NCI-H128 (cell line): ENCODE measurements around the gene MICA.
"Not testable (repeated sequence)": the region's sequence is repeated elsewhere in the genome, so short reads cannot be mapped to it uniquely, and the experiment has no call there.

ENCODE experiments used
- DNase-seq: peaks from one replicate; lab custom pipeline; 2025; ENCODE audit not compliant: unreplicated experiment; lab: John Stamatoyannopoulos, UW

Gene MICA

DNA sequence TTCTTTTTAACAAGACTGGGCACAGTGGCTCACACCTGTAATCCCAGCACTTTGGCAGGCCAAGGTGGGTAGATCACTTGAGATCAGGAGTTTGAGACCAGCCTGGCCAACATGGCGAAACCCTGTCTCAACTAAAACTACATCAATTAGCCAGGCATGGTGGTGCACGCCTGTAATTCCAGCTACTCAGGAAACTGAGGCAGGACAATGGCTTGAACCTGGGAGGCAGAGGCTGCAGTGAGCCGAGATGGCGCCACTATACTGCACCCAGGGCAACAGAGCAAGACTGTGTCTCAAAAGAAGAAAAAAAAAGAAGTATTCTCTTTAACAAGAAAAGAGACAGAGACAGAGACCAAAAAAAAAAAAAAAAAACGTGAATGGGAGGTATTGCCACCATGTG, 56.5 kb downstream of the MICA start:
- not testable (repeated sequence) for DNase-seq

DNA sequence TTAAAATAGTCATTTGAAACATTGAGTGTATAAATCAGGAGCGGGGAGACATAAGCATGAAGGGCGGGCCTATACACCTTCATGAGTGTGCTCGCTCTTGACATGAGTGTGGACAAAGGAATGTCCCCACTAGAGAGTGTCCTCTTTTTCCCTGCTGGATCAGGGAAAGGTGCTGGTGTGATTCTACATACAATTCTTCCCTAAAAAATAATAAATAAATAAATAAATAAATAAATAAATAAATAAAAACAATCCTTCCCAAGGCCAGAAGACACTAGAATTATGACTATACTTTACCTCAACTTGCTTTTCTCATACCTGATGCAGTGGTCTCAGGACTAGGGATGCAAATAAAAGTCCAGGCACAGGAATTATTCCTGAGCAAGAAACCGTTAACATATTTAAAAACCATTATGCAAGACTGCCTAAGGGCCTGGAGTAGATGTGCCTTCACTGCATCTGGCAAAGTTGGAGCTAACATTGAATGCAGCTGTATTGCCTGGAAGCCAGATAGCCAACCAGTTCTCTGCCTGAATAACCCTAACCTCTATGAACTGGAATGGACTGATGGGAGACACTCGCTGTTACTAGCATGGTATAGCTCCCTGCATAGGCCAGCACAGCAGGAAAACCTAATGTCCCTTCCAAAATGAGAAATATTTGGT, 57.1 kb downstream of the MICA start:
- no peak for DNase-seq

DNA sequence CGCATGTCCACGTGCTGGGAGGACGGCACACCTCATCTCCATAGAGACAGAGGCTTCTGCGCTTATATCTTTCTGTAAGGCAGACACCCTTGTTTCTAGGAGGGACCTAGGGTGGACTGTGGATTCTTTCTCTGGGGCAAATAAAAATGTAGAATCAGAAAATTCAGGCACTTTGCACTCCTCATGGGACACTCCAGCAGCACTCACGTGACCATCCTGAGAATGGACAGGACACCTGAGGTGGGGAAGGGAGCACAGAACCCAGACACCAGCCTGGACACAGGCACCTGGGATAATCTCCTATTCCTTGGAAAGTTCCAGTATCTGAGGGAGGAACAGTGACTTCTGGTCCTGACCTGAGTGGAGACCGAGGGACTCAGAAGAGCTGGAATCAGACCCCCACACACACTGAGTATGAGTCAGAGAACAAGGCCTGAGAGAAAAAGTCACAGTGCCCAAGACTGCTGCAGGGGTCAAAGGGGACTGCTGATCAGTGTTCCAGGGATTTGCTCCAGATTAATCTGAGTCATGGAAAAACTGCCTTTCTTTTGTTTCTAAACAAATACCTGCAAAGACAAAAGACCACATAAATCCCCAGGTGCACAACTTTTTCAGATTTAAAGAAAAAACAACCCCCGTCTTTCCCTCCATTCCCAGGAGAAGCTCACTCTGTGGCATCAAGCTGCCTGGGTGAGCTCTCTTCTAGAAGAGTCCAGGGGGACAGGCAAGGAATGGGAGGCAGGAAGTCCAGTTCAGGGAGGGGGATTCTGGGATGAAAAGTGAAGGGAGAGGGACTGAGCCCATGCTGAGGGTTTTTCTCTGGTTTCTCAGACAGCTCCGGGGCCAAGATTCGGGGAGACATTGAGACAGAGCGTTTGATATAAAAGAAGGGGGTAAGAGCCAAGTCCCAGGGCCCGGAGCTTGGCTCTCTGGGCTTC, 58.9 kb downstream of the MICA start:
- DNase-seq = no peak

DNA sequence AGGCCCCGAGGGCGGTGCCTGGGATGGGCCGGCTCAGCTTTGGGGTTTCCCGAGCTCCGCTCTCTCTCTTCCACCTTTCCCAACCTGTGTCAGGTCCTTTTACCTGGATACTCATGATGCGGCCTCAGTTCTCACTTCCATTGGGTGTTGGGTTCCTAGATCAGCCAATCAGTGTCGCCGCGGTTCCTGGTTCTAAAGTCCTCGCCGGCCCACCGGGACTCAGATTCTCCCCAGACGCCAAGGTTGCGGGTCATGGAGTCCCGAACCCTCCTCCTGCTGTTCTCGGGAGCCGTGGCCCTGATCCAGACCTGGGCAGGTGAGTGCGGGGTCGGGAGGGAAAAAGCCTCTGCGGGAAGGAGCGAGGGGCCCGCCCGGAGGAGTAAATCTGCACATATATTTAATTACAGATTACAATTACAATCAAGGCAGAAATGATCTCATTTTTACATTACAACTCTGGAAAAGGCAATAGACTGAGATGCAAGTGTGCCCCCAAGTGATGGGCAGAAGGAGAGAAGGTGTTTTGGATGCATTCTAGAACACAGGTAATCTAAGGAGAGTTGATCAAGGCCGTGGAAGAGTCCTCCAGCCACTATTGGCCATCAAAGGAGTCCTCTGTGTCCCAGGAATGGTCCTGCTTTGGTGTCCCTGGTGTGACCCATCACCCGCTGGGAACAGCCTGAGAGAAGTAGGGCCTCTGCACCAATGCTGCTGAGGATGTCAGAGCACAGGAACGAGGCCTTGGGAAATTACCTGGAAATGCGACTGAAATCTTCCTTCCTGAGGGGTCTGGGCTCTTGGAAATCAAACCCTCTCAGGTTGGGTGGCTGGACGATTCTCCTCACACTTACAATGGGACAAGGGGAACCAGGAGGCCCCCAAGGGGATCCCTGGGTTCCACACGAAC, 59.8 kb downstream of the MICA start:
- DNase-seq = no peak

DNA sequence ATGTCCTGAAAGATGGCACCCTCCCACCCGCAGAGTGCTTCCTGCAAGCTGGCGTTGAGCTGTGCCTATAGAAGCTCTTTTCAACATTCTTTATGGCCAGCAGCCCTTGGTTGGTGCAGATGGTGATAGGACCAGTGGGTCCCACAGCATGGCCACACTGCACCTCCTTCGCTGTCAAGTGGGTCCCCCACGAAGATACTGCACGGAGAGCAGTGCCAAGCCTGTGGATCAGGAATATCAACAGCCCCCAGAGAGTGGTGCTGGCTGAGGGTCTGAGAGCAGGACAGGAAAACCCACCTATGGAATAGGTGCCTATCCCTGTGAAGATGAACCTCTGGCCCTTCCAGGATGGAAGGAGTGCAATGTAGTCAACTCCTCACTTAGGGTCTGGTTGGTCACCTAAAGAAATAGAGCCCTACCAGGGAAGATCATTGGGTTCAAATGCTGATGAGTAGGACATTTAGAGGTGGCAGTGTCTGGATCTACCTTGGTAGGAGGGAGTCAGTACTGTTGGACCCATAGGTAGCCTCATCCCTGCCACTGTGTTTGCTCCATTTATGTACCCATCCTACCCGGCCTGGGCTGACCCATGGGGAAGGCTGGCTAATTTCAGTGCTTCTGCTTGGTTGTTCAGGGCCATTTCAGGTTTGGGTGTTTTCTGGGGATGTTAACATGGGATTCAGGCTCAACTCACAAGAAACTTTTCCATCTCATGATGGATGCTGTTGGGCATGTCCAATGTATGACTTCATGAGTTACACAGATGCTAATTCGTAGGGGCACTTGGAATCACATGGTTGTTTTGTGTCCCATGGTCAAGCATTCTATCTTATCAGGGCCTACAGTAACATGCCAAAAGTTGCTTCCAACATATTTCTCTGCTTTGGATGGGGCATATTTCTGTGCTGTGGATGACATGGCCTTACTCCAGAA, 61.1 kb downstream of the MICA start:
- no peak for DNase-seq
